Measurements from ENCODE around the gene NAT16. TPM values are rescaled to one million over a fixed set of nuclear protein-coding genes. Genes with fewer than 3 reads are reported as not detected.

Gene NAT16
- total and polyA plus RNA-seq, 2 of the 13 experiments (the other 11 are each of a cell fraction or from before 2014, with no cell fraction given) = 0.04 TPM; not detected in 1

GRCh38 chr7:101121991-101122932 is 57.8 kb downstream of the NAT16 start (continued):
- TF ChIP-seq, protein P1, sequence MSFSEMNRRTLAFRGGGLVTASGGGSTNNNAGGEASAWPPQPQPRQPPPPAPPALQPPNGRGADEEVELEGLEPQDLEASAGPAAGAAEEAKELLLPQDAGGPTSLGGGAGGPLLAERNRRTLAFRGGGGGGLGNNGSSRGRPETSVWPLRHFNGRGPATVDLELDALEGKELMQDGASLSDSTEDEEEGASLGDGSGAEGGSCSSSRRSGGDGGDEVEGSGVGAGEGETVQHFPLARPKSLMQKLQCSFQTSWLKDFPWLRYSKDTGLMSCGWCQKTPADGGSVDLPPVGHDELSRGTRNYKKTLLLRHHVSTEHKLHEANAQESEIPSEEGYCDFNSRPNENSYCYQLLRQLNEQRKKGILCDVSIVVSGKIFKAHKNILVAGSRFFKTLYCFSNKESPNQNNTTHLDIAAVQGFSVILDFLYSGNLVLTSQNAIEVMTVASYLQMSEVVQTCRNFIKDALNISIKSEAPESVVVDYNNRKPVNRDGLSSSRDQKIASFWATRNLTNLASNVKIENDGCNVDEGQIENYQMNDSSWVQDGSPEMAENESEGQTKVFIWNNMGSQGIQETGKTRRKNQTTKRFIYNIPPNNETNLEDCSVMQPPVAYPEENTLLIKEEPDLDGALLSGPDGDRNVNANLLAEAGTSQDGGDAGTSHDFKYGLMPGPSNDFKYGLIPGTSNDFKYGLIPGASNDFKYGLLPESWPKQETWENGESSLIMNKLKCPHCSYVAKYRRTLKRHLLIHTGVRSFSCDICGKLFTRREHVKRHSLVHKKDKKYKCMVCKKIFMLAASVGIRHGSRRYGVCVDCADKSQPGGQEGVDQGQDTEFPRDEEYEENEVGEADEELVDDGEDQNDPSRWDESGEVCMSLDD (CRISPR knock-in tag; IDR thresholded peaks at IDR 0.05; ENCODE audit: borderline replicate concordance) = peak; percentile 80; the same call in 1 of the 2 replicates
- no peak for TF ChIP-seq ARNT (IDR thresholded peaks at IDR 0.05)
- TF ChIP-seq ZNF670 (CRISPR knock-in tag; IDR thresholded peaks at IDR 0.05; ENCODE audit: borderline replicate concordance) = 0 out of 2 replicates have a peak, but pooled peaks have one; percentile 55
- peak; percentile 11; the same call in 1 of the 2 replicates for TF ChIP-seq FOXO1 (CRISPR knock-in tag; IDR thresholded peaks at IDR 0.05)
- no peak for TF ChIP-seq NRL (CRISPR knock-in tag; IDR thresholded peaks at IDR 0.05; ENCODE audit: borderline replicate concordance)
- TF ChIP-seq, protein P2, sequence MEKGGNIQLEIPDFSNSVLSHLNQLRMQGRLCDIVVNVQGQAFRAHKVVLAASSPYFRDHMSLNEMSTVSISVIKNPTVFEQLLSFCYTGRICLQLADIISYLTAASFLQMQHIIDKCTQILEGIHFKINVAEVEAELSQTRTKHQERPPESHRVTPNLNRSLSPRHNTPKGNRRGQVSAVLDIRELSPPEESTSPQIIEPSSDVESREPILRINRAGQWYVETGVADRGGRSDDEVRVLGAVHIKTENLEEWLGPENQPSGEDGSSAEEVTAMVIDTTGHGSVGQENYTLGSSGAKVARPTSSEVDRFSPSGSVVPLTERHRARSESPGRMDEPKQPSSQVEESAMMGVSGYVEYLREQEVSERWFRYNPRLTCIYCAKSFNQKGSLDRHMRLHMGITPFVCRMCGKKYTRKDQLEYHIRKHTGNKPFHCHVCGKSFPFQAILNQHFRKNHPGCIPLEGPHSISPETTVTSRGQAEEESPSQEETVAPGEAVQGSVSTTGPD (CRISPR knock-in tag; IDR thresholded peaks at IDR 0.05) = no peak
- TF ChIP-seq ZFP82 (CRISPR knock-in tag; IDR thresholded peaks at IDR 0.05; ENCODE audit: borderline replicate concordance) = peak; percentile 79; the same call in 1 of the 2 replicates
- TF ChIP-seq RFX3 (CRISPR knock-in tag; IDR thresholded peaks at IDR 0.05) = no peak
- TF ChIP-seq ZNF577 (CRISPR knock-in tag; IDR thresholded peaks at IDR 0.05; ENCODE audit: borderline replicate concordance, low read depth) = no peak
- TF ChIP-seq, protein P3, sequence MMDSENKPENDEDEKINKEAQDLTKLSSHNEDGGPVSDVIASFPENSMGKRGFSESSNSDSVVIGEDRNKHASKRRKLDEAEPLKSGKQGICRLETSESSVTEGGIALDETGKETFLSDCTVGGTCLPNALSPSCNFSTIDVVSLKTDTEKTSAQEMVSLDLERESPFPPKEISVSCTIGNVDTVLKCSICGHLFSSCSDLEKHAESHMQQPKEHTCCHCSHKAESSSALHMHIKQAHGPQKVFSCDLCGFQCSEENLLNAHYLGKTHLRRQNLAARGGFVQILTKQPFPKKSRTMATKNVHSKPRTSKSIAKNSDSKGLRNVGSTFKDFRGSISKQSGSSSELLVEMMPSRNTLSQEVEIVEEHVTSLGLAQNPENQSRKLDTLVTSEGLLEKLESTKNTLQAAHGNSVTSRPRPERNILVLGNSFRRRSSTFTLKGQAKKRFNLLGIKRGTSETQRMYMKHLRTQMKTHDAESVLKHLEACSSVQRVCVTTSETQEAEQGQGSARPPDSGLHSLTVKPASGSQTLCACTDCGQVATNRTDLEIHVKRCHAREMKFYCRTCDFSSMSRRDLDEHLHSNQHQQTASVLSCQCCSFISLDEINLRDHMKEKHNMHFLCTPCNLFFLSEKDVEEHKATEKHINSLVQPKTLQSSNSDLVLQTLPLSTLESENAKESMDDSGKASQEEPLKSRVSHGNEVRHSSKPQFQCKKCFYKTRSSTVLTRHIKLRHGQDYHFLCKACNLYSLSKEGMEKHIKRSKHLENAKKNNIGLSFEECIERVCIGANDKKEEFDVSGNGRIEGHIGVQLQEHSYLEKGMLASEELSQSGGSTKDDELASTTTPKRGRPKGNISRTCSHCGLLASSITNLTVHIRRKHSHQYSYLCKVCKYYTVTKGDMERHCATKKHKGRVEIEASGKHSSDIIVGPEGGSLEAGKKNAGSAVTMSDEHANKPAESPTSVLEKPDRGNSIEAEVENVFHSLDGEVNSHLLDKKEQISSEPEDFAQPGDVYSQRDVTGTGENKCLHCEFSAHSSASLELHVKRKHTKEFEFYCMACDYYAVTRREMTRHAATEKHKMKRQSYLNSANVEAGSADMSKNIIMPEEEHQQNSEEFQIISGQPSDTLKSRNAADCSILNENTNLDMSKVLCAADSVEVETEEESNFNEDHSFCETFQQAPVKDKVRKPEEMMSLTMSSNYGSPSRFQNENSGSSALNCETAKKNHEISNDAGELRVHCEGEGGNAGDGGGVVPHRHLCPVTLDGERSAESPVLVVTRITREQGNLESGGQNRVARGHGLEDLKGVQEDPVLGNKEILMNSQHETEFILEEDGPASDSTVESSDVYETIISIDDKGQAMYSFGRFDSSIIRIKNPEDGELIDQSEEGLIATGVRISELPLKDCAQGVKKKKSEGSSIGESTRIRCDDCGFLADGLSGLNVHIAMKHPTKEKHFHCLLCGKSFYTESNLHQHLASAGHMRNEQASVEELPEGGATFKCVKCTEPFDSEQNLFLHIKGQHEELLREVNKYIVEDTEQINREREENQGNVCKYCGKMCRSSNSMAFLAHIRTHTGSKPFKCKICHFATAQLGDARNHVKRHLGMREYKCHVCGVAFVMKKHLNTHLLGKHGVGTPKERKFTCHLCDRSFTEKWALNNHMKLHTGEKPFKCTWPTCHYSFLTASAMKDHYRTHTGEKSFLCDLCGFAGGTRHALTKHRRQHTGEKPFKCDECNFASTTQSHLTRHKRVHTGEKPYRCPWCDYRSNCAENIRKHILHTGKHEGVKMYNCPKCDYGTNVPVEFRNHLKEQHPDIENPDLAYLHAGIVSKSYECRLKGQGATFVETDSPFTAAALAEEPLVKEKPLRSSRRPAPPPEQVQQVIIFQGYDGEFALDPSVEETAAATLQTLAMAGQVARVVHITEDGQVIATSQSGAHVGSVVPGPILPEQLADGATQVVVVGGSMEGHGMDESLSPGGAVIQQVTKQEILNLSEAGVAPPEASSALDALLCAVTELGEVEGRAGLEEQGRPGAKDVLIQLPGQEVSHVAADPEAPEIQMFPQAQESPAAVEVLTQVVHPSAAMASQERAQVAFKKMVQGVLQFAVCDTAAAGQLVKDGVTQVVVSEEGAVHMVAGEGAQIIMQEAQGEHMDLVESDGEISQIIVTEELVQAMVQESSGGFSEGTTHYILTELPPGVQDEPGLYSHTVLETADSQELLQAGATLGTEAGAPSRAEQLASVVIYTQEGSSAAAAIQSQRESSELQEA (CRISPR knock-in tag; IDR thresholded peaks at IDR 0.05; ENCODE audit: not compliant biosample characterization) = no peak
- TF ChIP-seq CHCHD3 (CRISPR knock-in tag; IDR thresholded peaks at IDR 0.05) = no peak
- TF ChIP-seq ZNF556 (CRISPR knock-in tag; IDR thresholded peaks at IDR 0.05; ENCODE audit: borderline replicate concordance) = peak; percentile 70; the same call in 1 of the 2 replicates
- TF ChIP-seq TP53 (CRISPR knock-in tag; conservative IDR thresholded peaks at IDR 0.05) = no peak
- no peak for TF ChIP-seq ATF5 (CRISPR knock-in tag; IDR thresholded peaks at IDR 0.05; ENCODE audit: low read depth)
